Thymus (tissue), 11 donors: Measurements from ENCODE around the gene SAMD13. TPM values are rescaled to one million over a fixed set of nuclear protein-coding genes. Genes with fewer than 3 reads are reported as not detected.

Source experiments
- DNase-seq, 9 donors: peaks; one replicate each; pipeline ENCODE4 v3.0.0-alpha.2; 2013; ENCODE audit warnings: low spot score in 9 of 9, low read depth in 6 of 9, missing footprints in 1 of 9
- H3K27ac ChIP-seq, 2 donors: one replicate each; pipeline ENCODE4 v1.5.1; 2013; ENCODE audit warnings: control low read depth in 1 of 2, low read depth in 1 of 2, low read length in 1 of 2, mild to moderate bottlenecking in 1 of 2, moderate library complexity in 1 of 2
- H3K27me3 ChIP-seq, 2 donors: one replicate each; pipeline ENCODE4 v1.5.1; 2013; ENCODE audit warnings: low read length in 1 of 2; ENCODE audit not compliant: control insufficient read depth in 2 of 2, insufficient read depth in 1 of 2
- H3K36me3 ChIP-seq, 2 donors: one replicate each; pipeline ENCODE4 v1.5.1; 2013; ENCODE audit warnings: low read length in 1 of 2, mild to moderate bottlenecking in 1 of 2, moderate library complexity in 1 of 2; ENCODE audit not compliant: control insufficient read depth in 2 of 2, insufficient read depth in 2 of 2
- H3K4me1 ChIP-seq, 2 donors: one replicate each; pipeline ENCODE4 v1.5.1; 2013; ENCODE audit warnings: low read length in 2 of 2; ENCODE audit not compliant: control insufficient read depth in 2 of 2, insufficient read depth in 2 of 2
- H3K4me3 ChIP-seq, 2 donors: one replicate each; pipeline ENCODE4 v1.5.1; 2013; ENCODE audit warnings: low read length in 2 of 2, control low read depth in 1 of 2, mild to moderate bottlenecking in 1 of 2
- H3K9me3 ChIP-seq, 2 donors: one replicate each; pipeline ENCODE4 v1.5.1; 2013; ENCODE audit warnings: low read length in 1 of 2, mild to moderate bottlenecking in 1 of 2; ENCODE audit not compliant: control insufficient read depth in 2 of 2, insufficient read depth in 1 of 2
- WGBS: extraction: QIAGEN DNeasy Blood & Tissue Kit; methylation state at CpG from one replicate; pipeline ENCODE4 v1.1.7; 2013; 5-methylcytosine and 5-hydroxymethylcytosine counted together
- polyA plus RNA-seq: library from polyadenylated mRNA; stranded (reverse); fragments of 200-250 nt; gene quantifications from one replicate; pipeline ENCODE4 v1.2.3, GENCODE V29; 2013
- total RNA-seq: library from RNA; stranded (reverse); fragments of 120-200 nt; gene quantifications from one replicate; pipeline ENCODE4 v1.2.4, GENCODE V29; 2013
- donor health status: healthy.

SAMD13 gene
- total and polyA plus RNA-seq, 2 donors: 2.6 to 3.7 TPM

GRCh38 chr1:84260852-84261518 is 40.5 kb upstream of the SAMD13 start:
- no peaks in the 10 kb centered on the region for H3K9me3 ChIP-seq
- H3K4me1 ChIP-seq: peaks cover 0 to 13% of the 10 kb centered on the region in 2 donors
- no peak for DNase-seq
- H3K27me3 ChIP-seq: no peaks in the 10 kb centered on the region
- 92% methylated on average over 3 of the region's 3 CpGs for WGBS
- no peak overlapping the region for H3K27ac ChIP-seq
- no peaks in the 10 kb centered on the region for H3K36me3 ChIP-seq
- no peak overlapping the region for H3K4me3 ChIP-seq

GRCh38 chr1:84264961-84265360 is 36.5 kb upstream of the SAMD13 start:
- 98% methylated on average over 2 of the region's 2 CpGs for WGBS
- Histone ChIP-seq H3K4me1 (no peaks in the 10 kb centered on the region), H3K27me3 (no peaks in the 10 kb centered on the region), H3K4me3 (no peak overlapping the region), H3K9me3 (no peaks in the 10 kb centered on the region), H3K36me3 (no peaks in the 10 kb centered on the region), H3K27ac (no peak overlapping the region)
- no peak for DNase-seq

- H3K27me3 ChIP-seq: no peaks in the 10 kb centered on the region
- peaks cover 0 to under 1% of the 10 kb centered on the region in 2 donors for H3K4me1 ChIP-seq
- H3K27ac ChIP-seq: no peak overlapping the region
- H3K36me3 ChIP-seq: no peaks in the 10 kb centered on the region
- H3K4me3 ChIP-seq: no peak overlapping the region
- H3K9me3 ChIP-seq: no peaks in the 10 kb centered on the region
- no peak for DNase-seq
- 98% methylated on average over 3 of the region's 3 CpGs for WGBS
Measured at GRCh38 chr1:84265867-84266266, 35.6 kb upstream of the SAMD13 start.

GRCh38 chr1:84266748-84267147 is 34.8 kb upstream of the SAMD13 start:
- Histone ChIP-seq H3K36me3 (no peaks in the 10 kb centered on the region), H3K4me1 (peaks cover 0 to 10% of the 10 kb centered on the region in 2 donors), H3K9me3 (no peaks in the 10 kb centered on the region), H3K4me3 (no peak overlapping the region), H3K27ac (no peak overlapping the region), H3K27me3 (no peaks in the 10 kb centered on the region)
- DNase-seq: no peak
- 0% methylated on average over 1 of the region's 1 CpG for WGBS

- Histone ChIP-seq H3K4me3 (no peak overlapping the region), H3K36me3 (no peaks in the 10 kb centered on the region), H3K27ac (no peak overlapping the region), H3K4me1 (peaks cover 0 to 12% of the 10 kb centered on the region in 2 donors), H3K27me3 (no peaks in the 10 kb centered on the region), H3K9me3 (no peaks in the 10 kb centered on the region)
- DNase-seq: no peak
Measured at GRCh38 chr1:84267476-84267875, 34.0 kb upstream of the SAMD13 start.

GRCh38 chr1:84268346-84268745 is 33.2 kb upstream of the SAMD13 start:
- Histone ChIP-seq H3K4me3 (no peak overlapping the region), H3K9me3 (no peaks in the 10 kb centered on the region), H3K27ac (no peak overlapping the region), H3K36me3 (no peaks in the 10 kb centered on the region), H3K4me1 (peaks cover 0 to 12% of the 10 kb centered on the region in 2 donors), H3K27me3 (no peaks in the 10 kb centered on the region)
- DNase-seq: no peak
- 97% methylated on average over 1 of the region's 1 CpG for WGBS

GRCh38 chr1:84269306-84269705 is 32.2 kb upstream of the SAMD13 start:
- Histone ChIP-seq H3K27me3 (no peaks in the 10 kb centered on the region), H3K27ac (no peak overlapping the region), H3K36me3 (no peaks in the 10 kb centered on the region), H3K9me3 (no peaks in the 10 kb centered on the region), H3K4me3 (no peak overlapping the region), H3K4me1 (peaks cover 0 to 12% of the 10 kb centered on the region in 2 donors)
- WGBS: 71% methylated on average over 2 of the region's 2 CpGs
- DNase-seq: no peak

GRCh38 chr1:84271441-84272151 is 29.9 kb upstream of the SAMD13 start:
- Histone ChIP-seq H3K9me3 (no peaks in the 10 kb centered on the region), H3K27me3 (no peaks in the 10 kb centered on the region), H3K27ac (peak overlapping the region; percentile 64 to 65), H3K4me1 (peaks cover 0 to 12% of the 10 kb centered on the region in 2 donors), H3K36me3 (no peaks in the 10 kb centered on the region), H3K4me3 (no peak overlapping the region)
- DNase-seq: peak in 3 of 9 donors; percentile 11 to 43 (median 38)
- WGBS: 67% methylated on average over 6 of the region's 6 CpGs

- no peak overlapping the region for H3K27ac ChIP-seq
- 88% methylated on average over 1 of the region's 1 CpG for WGBS
- no peak for DNase-seq
Measured at GRCh38 chr1:84272401-84272800, 29.1 kb upstream of the SAMD13 start.

More at GRCh38 chr1:84272401-84272800, 29.1 kb upstream of the SAMD13 start:
- H3K4me1 ChIP-seq: peaks cover 0 to 12% of the 10 kb centered on the region in 2 donors
- H3K27me3 ChIP-seq: no peaks in the 10 kb centered on the region
- H3K36me3 ChIP-seq: no peaks in the 10 kb centered on the region
- H3K4me3 ChIP-seq: no peak overlapping the region
- no peaks in the 10 kb centered on the region for H3K9me3 ChIP-seq
